Smooth muscle cell (in vitro differentiated cells): ENCODE data around the gene SUN2. TPM values are rescaled to one million over a fixed set of nuclear protein-coding genes. Genes with fewer than 3 reads are reported as not detected.

Experiments used
- DNase-seq: peaks from one replicate; lab custom pipeline; 2025; ENCODE audit not compliant: unreplicated experiment; lab: John Stamatoyannopoulos, UW
- H2AFZ ChIP-seq: fragments of 200-600 bp; sonication (generic); 2 replicates; pipeline ENCODE4 v1.6.0; 2016; ENCODE audit warnings: antibody characterized with exemption, low read depth, mild to moderate bottlenecking
- H3F3A ChIP-seq: fragments of 200-600 bp; sonication (generic); 2 replicates; pipeline ENCODE4 v1.6.0; 2017; ENCODE audit warnings: antibody characterized with exemption, low read depth
- H3K27ac ChIP-seq: fragments of 200-600 bp; sonication (generic); 2 replicates; pipeline ENCODE4 v1.5.1; 2016; ENCODE audit warnings: low read depth, mild to moderate bottlenecking
- H3K27me3 ChIP-seq: fragments of 200-600 bp; sonication (generic); 2 replicates; pipeline ENCODE4 v1.6.1; 2016; ENCODE audit warnings: low read depth, mild to moderate bottlenecking
- H3K36me3 ChIP-seq: fragments of 200-600 bp; sonication (generic); 2 replicates; pipeline ENCODE4 v1.5.1; 2016; ENCODE audit warnings: low read depth
- H3K4me1 ChIP-seq: fragments of 200-600 bp; sonication (generic); 2 replicates; pipeline ENCODE4 v1.5.1; 2016; ENCODE audit warnings: low read depth
- H3K4me2 ChIP-seq: fragments of 200-600 bp; sonication (generic); 2 replicates; pipeline ENCODE4 v1.6.0; 2016; ENCODE audit warnings: mild to moderate bottlenecking
- H3K4me3 ChIP-seq: fragments of 200-600 bp; sonication (generic); 2 replicates; pipeline ENCODE4 v1.5.1; 2016; ENCODE audit warnings: mild to moderate bottlenecking
- H3K79me2 ChIP-seq: fragments of 200-600 bp; sonication (generic); 2 replicates; pipeline ENCODE4 v1.6.0; 2016; ENCODE audit warnings: low read depth, mild to moderate bottlenecking
- H3K9ac ChIP-seq: fragments of 200-600 bp; sonication (generic); 2 replicates; pipeline ENCODE4 v1.6.0; 2016; ENCODE audit warnings: low read depth
- H3K9me3 ChIP-seq: fragments of 200-600 bp; sonication (generic); replicated peaks from 2 replicates; pipeline ENCODE4 v1.5.1; 2016; ENCODE audit warnings: low read depth
- H4K20me1 ChIP-seq: fragments of 200-600 bp; sonication (generic); 2 replicates; pipeline ENCODE4 v1.6.0; 2016; ENCODE audit warnings: low read depth
- CTCF ChIP-seq: fragments of 200-600 bp; sonication (generic); IDR thresholded peaks from 2 replicates; pipeline ENCODE4 v1.5.1; 2017; ENCODE audit warnings: borderline replicate concordance, mild to moderate bottlenecking, antibody characterized with exemption; ENCODE audit not compliant: insufficient read depth, poor library complexity, severe bottlenecking
- WGBS: methylation state at CpG from one replicate; pipeline ENCODE4 v1.1.7; 2016; ENCODE audit warnings: low lambda C conversion rate; 5-methylcytosine and 5-hydroxymethylcytosine counted together
- polyA plus RNA-seq: library from polyadenylated mRNA; unstranded; fragments of >200 nt; fragmentation: Nextera tagmentation; extraction: Ambion mirVana; gene quantifications from 2 replicates; pipeline ENCODE4 v1.2.1, GENCODE V29; 2016
- total RNA-seq: library from RNA; depleted of rRNA; stranded (reverse); fragments of >200 nt; gene quantifications from 2 replicates; pipeline ENCODE4 v1.2.3, GENCODE V29; 2014

SUN2 gene
- total and polyA plus RNA-seq, 2 experiments from 2014 or later: 59.1 to 71.7 TPM

- Histone ChIP-seq H3K4me1 (no peaks in the 10 kb centered on the region), H3K79me2 (no peaks in the 10 kb centered on the region), H3F3A (peaks cover 5% of the 10 kb centered on the region), H3K27ac (no peak overlapping the region), H3K4me3 (no peak overlapping the region), H3K4me2 (no peak overlapping the region), H3K9me3 (no peaks in the 10 kb centered on the region), H3K27me3 (no peaks in the 10 kb centered on the region), H2AFZ (no peak overlapping the region), H4K20me1 (no peaks in the 10 kb centered on the region), H3K9ac (no peak overlapping the region), H3K36me3 (no peaks in the 10 kb centered on the region)
- no peak for TF ChIP-seq CTCF
- no peak for DNase-seq
- 84% methylated on average over 9 of the region's 12 CpGs for WGBS
These were observed 4.8 kb upstream of the SUN2 start for GRCh38 chr22:38760477-38761201.

GRCh38 chr22:38759005-38759404 is 3.2 kb upstream of the SUN2 start:
- 84% methylated on average over 7 of the region's 7 CpGs for WGBS

GRCh38 chr22:38758276-38758945 is 2.6 kb upstream of the SUN2 start:
- no peak for TF ChIP-seq CTCF
- Histone ChIP-seq H3K27me3 (no peaks in the 10 kb centered on the region), H3K27ac (no peak overlapping the region), H3K4me3 (no peak overlapping the region), H3F3A (peaks cover 3% of the 10 kb centered on the region), H2AFZ (no peak overlapping the region), H3K79me2 (peaks cover 9% of the 10 kb centered on the region), H3K9ac (no peak overlapping the region), H3K9me3 (no peaks in the 10 kb centered on the region), H3K4me2 (no peak overlapping the region), H3K36me3 (no peaks in the 10 kb centered on the region), H4K20me1 (peaks cover 5% of the 10 kb centered on the region), H3K4me1 (peaks cover 3% of the 10 kb centered on the region)
- DNase-seq: no peak
- WGBS: 87% methylated on average over 16 of the region's 16 CpGs

More at GRCh38 chr22:38759005-38759404, 3.2 kb upstream of the SUN2 start:
- Histone ChIP-seq H3K27me3 (no peaks in the 10 kb centered on the region), H2AFZ (no peak overlapping the region), H3K4me2 (no peak overlapping the region), H3K79me2 (peaks cover 3% of the 10 kb centered on the region), H3K36me3 (no peaks in the 10 kb centered on the region), H3K4me1 (peaks cover 3% of the 10 kb centered on the region), H3K4me3 (no peak overlapping the region), H4K20me1 (no peaks in the 10 kb centered on the region), H3K9me3 (no peaks in the 10 kb centered on the region), H3K9ac (no peak overlapping the region), H3K27ac (no peak overlapping the region), H3F3A (peaks cover 8% of the 10 kb centered on the region)
- no peak for TF ChIP-seq CTCF
- DNase-seq: no peak

- peaks cover 3% of the 10 kb centered on the region for H3K4me1 ChIP-seq
- DNase-seq: no peak
- no peak for TF ChIP-seq CTCF
- no peak overlapping the region for H3K4me2 ChIP-seq
- H3F3A ChIP-seq: peaks cover 3% of the 10 kb centered on the region
- H4K20me1 ChIP-seq: peaks cover 5% of the 10 kb centered on the region
- peaks cover 12% of the 10 kb centered on the region for H3K79me2 ChIP-seq
- 73% methylated on average over 4 of the region's 4 CpGs for WGBS
- no peak overlapping the region for H3K4me3 ChIP-seq
- H3K36me3 ChIP-seq: no peaks in the 10 kb centered on the region
- no peak overlapping the region for H3K27ac ChIP-seq
- no peak overlapping the region for H2AFZ ChIP-seq
- H3K9me3 ChIP-seq: no peaks in the 10 kb centered on the region
- no peak overlapping the region for H3K9ac ChIP-seq
- H3K27me3 ChIP-seq: no peaks in the 10 kb centered on the region
These were observed 1.6 kb upstream of the SUN2 start for GRCh38 chr22:38757464-38757757.
